ENCODE results near the gene ZNF518A. TPM values are rescaled to one million over a fixed set of nuclear protein-coding genes. Genes with fewer than 3 reads are reported as not detected.

The ZNF518A gene, protein sequence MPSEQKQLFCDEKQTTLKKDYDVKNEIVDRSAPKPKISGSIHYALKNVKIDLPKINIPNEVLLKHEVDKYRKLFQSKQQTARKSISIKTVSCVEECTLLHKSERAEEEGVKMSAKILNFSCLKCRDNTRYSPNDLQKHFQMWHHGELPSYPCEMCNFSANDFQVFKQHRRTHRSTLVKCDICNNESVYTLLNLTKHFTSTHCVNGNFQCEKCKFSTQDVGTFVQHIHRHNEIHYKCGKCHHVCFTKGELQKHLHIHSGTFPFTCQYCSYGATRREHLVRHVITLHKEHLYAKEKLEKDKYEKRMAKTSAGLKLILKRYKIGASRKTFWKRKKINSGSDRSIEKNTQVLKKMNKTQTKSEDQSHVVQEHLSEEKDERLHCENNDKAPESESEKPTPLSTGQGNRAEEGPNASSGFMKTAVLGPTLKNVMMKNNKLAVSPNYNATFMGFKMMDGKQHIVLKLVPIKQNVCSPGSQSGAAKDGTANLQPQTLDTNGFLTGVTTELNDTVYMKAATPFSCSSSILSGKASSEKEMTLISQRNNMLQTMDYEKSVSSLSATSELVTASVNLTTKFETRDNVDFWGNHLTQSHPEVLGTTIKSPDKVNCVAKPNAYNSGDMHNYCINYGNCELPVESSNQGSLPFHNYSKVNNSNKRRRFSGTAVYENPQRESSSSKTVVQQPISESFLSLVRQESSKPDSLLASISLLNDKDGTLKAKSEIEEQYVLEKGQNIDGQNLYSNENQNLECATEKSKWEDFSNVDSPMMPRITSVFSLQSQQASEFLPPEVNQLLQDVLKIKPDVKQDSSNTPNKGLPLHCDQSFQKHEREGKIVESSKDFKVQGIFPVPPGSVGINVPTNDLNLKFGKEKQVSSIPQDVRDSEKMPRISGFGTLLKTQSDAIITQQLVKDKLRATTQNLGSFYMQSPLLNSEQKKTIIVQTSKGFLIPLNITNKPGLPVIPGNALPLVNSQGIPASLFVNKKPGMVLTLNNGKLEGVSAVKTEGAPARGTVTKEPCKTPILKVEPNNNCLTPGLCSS (N-terminal part only)
- 10 to 100 TPM; 13.8 to 30.3 (median 19.6) TPM for polyA plus RNA-seq (ENCODE audit: insufficient read length in 10 of 10)
- long read RNA-seq, donor 1, result 0 reads
- long read RNA-seq, donor 2, result 0 reads
- long read RNA-seq, donor 3, result 0 reads
- long read RNA-seq, donor 4, full-length matches to known transcripts, result 1 of 1 reads
- long read RNA-seq, donor 4, partial matches to known transcripts, result 0 of 1 reads
- long read RNA-seq, donor 4, other reads (novel, unspliced or antisense), result 0 of 1 reads
- long read RNA-seq, donor 5, result 0 reads
- long read RNA-seq, donor 6, full-length matches to known transcripts, result 1 of 1 reads
- long read RNA-seq, donor 6, partial matches to known transcripts, result 0 of 1 reads
- long read RNA-seq, donor 6, other reads (novel, unspliced or antisense), result 0 of 1 reads
- long read RNA-seq, donor 7, full-length matches to known transcripts, result 2 of 2 reads
- long read RNA-seq, donor 7, partial matches to known transcripts, result 0 of 2 reads
- long read RNA-seq, donor 7, other reads (novel, unspliced or antisense), result 0 of 2 reads
- long read RNA-seq, donor 8, result 0 reads
- long read RNA-seq, donor 9, full-length matches to known transcripts, result 1 of 1 reads
- long read RNA-seq, donor 9, partial matches to known transcripts, result 0 of 1 reads
- long read RNA-seq, donor 9, other reads (novel, unspliced or antisense), result 0 of 1 reads

DNA sequence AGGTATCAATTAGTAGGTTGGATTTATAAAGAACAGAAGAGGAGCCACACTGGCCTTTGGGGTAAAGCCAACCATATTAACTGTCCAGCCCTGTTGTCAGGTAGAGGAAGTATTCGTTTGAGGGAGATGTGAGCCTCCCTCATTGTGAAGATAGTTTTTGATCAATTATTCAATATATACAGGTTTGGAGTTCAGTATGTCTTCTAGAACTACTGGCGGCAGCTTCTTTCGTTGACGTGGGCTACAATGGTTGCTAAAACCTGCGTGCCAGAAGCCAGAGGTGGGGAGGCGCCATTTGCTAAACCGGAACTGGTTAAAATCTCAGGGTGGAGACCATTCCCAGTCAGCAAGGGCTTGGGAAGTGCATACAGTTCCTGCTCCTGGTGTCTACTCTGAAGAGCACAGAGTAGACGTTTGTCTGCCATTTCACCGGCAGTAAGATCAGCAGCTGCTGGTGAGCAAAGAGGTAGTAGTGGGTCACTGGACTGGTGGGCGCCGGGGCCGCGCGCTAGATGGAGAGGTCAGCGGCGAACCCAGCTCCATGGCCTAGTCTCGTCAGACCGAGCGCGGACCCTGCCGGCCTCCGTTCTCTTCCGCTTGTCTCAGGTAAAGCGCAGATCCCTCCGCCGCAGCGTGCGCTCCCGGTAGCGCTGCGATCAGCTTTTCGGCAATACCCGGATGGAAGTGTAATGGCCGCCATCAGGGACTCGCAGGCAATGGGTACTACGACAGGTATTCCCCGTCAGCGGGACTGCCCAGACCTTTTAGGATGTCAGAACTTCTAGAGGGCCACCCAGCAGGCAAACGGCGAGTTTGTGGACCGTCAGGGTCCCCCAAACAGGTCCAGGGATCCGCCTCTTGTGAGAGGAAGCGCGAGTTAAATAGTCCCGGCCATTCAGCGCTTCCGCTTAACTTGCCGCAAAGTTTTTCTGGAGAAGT lies at the start of gene ZNF518A:
TSS of gene ZNF518A (plus strand) at position 911 of the 939 bp plus-strand sequence. CDS start 26,026 bp downstream, outside the sequence.
- peak; percentile 96 to 99 (median 97) for DNase-seq

DNA sequence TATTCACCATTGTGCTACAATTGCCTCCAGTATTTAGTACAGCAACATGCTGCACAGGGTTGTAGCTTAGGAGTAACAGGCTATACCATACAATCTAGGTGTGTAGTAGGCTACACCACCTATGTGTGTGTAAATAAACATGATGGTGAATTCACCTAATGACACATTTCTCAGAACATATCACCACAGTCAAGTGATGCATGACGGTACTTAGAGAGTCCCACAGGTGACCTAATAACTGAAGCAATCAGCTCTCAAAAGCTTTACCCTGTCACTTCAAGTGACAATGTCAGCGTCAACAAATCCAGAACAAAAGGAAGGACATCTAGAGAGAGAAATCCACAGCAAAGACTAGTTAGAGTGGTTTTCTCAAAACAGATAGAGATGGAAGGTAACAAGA lies 47.9 kb upstream of the ZNF518A start:
- DNase-seq, result no peak

DNA sequence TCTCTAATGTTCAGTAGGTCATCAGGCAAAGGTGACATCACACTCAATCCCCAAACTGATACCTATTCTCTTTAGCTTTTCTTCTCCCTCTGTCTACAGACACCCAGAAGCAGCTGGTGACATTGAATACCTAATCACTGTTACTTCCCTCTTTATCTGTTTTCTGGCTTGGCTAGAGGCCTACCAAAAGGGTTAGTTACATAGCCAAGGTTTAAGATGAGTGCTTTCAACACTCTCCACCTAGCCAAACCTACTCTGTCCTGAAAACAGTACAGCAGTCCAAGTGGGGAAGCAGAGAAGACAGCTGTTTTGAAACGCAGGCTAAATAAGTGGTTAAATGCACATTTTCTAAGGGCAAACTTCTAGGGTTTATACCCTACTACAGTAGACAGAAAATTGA lies 47.3 kb upstream of the ZNF518A start:
- DNase-seq, result no peak

DNA sequence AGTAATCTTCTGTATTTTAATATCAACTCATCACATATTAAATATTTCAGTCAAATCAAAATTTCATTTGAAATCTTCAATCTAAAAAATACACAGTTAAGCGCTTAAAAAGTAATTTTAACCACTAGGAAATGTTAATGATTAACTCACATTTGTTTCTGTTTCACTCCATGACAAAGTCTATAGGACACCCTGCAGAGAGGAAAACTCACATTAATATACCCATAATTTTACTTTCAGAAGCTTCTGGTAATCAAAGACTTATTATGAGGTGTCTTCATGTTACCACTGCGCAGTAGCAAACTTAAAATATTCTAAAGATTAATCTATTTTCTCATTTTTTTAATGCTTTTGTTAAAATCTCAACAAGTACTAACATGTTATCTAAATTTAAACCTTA lies 41.0 kb upstream of the ZNF518A start:
- DNase-seq, result no peak

- DNase-seq, result peak; percentile 96 to 99 (median 99)
Observed at GRCh38 chr10:96089670-96090462, 40.2 kb upstream of the ZNF518A start.

- no peak for DNase-seq
Observed at GRCh38 chr10:96090463-96090800, 39.7 kb upstream of the ZNF518A start.

- no peak for DNase-seq
Observed at GRCh38 chr10:96092999-96093767, 36.9 kb upstream of the ZNF518A start.

GRCh38 chr10:96093948-96094347 lies 36.1 kb upstream of the ZNF518A start:
- DNase-seq, result no peak

DNA sequence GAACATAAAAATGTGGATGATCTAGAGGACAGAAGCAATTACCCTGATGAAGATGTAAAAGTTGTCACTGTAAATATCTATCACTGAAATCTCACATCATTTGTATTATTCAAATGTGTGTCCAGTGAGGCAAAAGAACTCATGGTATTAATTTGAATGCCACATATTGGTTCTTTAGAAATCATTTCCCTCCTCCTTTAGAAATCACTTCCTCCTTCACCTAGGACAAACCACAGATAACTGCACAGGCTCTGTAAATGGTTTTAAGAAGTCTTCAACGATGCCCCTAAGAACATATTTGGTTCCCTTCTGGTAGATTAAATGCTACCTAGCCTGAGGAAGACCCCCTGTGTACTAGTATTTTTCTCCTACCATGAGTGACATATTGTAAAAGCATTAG lies 33.1 kb upstream of the ZNF518A start:
- no peak for DNase-seq

DNA sequence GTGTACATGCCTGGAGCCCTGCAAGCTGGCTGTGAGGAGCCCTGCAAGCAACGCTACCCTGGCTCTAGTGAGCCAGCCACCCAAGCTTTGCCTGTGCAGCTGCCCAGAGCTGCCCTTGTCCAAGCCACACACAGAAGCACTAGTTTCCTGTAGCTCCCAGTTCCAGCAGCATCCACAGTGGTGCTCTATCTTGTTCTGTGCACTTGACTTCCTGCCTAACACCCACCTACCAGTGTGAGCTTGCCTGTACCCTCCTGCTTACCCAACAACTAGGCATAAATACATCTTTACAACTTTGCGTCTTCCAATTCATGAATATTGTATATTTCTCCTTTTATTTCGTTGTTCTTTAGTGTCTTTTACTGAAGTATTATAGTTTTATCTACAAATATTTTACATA lies 32.2 kb upstream of the ZNF518A start:
- DNase-seq, result no peak

- no peak for DNase-seq
Observed at GRCh38 chr10:96107623-96108038, 22.5 kb upstream of the ZNF518A start.

DNA sequence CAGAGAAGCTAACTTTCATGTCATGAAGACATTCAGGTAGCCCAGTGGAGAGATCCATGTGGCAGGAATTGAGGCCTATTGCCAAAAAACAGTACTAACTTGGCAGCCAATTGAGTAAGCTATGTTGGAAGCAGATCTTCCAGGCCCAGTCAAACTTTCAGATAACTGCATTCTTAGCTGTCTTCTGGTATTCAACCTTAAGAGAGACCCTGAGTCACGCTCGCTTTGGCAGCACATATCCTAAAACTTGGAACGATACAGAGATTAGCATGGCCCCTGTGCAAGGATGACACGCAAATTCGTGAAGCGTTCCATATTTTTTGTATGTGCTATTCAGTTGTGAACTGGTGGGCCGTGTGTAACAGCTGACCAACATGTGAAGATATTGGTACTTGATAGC lies 17.6 kb upstream of the ZNF518A start:
- DNase-seq, result no peak

- DNase-seq, result no peak
Observed at GRCh38 chr10:96118604-96119450, 11.3 kb upstream of the ZNF518A start.

- DNase-seq, result no peak
Observed at GRCh38 chr10:96122824-96123223, 7.3 kb upstream of the ZNF518A start.

- DNase-seq, result peak in 2 of 3 donors; percentile 2 to 27
Observed at GRCh38 chr10:96124230-96125141, 5.6 kb upstream of the ZNF518A start.

DNA sequence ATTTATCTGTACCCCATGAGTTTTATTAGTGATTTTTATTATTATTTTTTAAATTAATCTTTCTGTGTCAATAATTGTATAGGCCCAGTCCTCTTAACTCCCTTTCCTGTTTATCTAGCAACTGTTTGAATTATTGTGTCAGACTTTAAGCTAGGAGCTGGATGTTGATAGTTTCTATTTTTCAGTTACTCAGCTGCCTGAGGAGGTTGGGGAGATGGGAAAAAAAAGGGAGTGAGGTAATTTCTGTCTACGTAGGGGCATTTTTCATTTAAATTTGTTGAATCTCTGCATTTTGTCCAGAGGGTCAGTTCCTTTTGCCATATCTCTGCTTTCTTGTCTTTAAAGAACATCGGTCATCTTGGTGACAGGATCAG lies 5.0 kb upstream of the ZNF518A start:
- no peak for DNase-seq

All from muscle of back (tissue), 13 donors.